ENCODE measurements around the gene CDK14. TPM values are rescaled to one million over a fixed set of nuclear protein-coding genes. Genes with fewer than 3 reads are reported as not detected.
"Not testable (repeated sequence)": the region's sequence is repeated elsewhere in the genome, so short reads cannot be mapped to it uniquely, and the experiment has no call there.

The CDK14 gene
- total RNA-seq, 2 experiments from 2014 or later, result 0.05 to 0.27 TPM

DNA sequence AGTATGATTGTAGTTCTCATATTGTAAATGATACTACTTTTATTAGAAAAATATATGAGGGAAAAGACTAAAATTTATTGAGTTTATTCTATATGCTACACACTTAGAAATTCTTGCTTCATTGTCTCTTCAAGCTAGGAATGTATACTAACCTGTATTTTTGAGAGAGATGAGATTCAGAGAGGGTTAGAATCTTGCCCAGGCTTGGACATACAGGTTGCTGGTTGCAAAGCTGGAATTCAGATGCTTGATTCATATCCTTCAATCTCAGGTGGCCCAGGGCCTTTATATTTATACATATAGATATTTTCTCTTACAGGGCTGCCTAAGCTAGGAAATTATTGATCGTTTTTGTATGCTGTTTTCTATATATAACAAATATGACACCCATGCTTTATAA, 324.2 kb downstream of the CDK14 start:
- H3K9me3 Mint-ChIP-seq, result no peaks in the 10 kb centered on the region

DNA sequence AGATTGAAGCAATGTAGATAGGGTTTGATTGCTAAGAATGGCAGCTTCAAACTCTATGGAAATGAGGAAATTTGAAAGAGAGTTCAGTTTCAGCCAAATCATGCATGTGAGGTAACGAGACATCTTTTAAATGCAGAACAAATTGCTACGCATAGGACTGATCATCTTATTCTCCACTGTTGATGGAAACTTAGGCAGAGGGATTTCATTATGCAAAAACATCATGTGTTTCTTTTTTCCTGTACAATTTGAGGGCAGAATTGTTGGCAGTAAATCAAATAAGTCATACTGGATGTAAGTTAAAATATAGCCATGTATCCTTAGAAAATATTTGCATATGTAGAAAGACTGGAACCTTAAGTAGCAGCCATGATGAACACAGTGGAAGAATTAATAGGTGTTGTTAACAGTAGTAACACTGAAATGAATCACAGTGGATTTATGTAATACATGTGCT, 327.4 kb downstream of the CDK14 start:
- intact Hi-C loops (cut with micrococcal nuclease), result no loop called here

More for the DNA sequence above, 324.2 kb downstream of the CDK14 start:
- no peak for ATAC-seq
- no peaks in the 10 kb centered on the region for H3K27me3 Mint-ChIP-seq
- no peaks in the 10 kb centered on the region for H3K36me3 Mint-ChIP-seq (ENCODE audit: low read depth)
- DNase-seq, result no peak
- no peaks in the 10 kb centered on the region for H3K4me1 Mint-ChIP-seq (ENCODE audit: low read depth)
- intact Hi-C loops (cut with micrococcal nuclease), result no loop called here
- no peak overlapping the region for H3K27ac Mint-ChIP-seq
- no peak overlapping the region for H3K4me3 Mint-ChIP-seq
- ChIA-PET CTCF (interaction anchor here (1.2 kb wide), 1 partner anchor 10 kb away, joined by 3 read pairs; no protein-coding TSS in a partner anchor), POLR2A (no interaction called here)
- TF ChIP-seq, protein P1, sequence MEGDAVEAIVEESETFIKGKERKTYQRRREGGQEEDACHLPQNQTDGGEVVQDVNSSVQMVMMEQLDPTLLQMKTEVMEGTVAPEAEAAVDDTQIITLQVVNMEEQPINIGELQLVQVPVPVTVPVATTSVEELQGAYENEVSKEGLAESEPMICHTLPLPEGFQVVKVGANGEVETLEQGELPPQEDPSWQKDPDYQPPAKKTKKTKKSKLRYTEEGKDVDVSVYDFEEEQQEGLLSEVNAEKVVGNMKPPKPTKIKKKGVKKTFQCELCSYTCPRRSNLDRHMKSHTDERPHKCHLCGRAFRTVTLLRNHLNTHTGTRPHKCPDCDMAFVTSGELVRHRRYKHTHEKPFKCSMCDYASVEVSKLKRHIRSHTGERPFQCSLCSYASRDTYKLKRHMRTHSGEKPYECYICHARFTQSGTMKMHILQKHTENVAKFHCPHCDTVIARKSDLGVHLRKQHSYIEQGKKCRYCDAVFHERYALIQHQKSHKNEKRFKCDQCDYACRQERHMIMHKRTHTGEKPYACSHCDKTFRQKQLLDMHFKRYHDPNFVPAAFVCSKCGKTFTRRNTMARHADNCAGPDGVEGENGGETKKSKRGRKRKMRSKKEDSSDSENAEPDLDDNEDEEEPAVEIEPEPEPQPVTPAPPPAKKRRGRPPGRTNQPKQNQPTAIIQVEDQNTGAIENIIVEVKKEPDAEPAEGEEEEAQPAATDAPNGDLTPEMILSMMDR (IDR thresholded peaks at IDR 0.05), result no peak

DNA sequence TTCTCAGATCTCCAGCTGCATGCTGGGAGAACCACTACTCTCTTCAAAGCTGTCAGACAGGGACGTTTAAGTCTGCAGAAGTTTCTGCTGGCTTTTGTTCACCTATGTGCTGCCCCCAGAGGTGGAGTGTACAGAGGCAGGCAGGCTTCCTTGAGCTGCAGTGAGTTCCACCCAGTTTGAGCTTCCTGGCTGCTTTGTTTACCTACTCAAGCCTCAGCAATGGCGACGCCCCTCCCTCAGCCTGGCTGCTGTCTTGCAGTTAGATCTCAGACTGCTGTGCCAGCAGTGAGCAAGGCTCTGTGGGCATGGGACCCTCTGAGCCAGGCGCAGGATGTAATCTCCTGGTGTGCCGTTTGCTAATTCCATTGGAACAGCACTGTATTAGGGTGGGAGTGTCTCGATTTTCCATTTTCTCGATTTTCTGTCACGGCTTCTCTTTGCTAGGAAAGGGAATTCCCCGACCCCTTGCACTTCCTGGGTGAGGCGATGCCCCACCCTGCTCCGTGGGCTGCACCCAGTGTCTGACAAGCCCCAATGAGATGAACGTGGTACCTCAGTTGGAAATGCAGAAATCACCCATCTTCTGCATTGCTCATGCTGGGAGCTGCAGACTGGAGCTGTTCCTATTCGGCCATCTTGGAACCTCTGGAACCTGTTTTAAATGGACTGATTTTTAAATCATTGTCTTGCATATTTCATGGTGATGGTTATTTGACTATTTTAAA, 332.7 kb downstream of the CDK14 start:
- H3K36me3 Mint-ChIP-seq (ENCODE audit: low read depth); H3K27me3 Mint-ChIP-seq; CTCF ChIA-PET; H3K9me3 Mint-ChIP-seq; POLR2A ChIA-PET; ATAC-seq; DNase-seq; intact Hi-C loops (cut with micrococcal nuclease); H3K27ac Mint-ChIP-seq; H3K4me1 Mint-ChIP-seq (ENCODE audit: low read depth); H3K4me3 Mint-ChIP-seq: not testable (repeated sequence)

More for the DNA sequence above, 327.4 kb downstream of the CDK14 start:
- no peaks in the 10 kb centered on the region for H3K4me1 Mint-ChIP-seq (ENCODE audit: low read depth)
- H3K36me3 Mint-ChIP-seq (ENCODE audit: low read depth), result no peaks in the 10 kb centered on the region
- no peak for ATAC-seq
- CTCF ChIA-PET, result no interaction called here
- POLR2A ChIA-PET, result no interaction called here
- TF ChIP-seq, protein P1 (IDR thresholded peaks at IDR 0.05), result no peak
- H3K4me3 Mint-ChIP-seq, result no peak overlapping the region
- no peaks in the 10 kb centered on the region for H3K27me3 Mint-ChIP-seq
- no peak for DNase-seq
- no peak overlapping the region for H3K27ac Mint-ChIP-seq
- no peaks in the 10 kb centered on the region for H3K9me3 Mint-ChIP-seq

DNA sequence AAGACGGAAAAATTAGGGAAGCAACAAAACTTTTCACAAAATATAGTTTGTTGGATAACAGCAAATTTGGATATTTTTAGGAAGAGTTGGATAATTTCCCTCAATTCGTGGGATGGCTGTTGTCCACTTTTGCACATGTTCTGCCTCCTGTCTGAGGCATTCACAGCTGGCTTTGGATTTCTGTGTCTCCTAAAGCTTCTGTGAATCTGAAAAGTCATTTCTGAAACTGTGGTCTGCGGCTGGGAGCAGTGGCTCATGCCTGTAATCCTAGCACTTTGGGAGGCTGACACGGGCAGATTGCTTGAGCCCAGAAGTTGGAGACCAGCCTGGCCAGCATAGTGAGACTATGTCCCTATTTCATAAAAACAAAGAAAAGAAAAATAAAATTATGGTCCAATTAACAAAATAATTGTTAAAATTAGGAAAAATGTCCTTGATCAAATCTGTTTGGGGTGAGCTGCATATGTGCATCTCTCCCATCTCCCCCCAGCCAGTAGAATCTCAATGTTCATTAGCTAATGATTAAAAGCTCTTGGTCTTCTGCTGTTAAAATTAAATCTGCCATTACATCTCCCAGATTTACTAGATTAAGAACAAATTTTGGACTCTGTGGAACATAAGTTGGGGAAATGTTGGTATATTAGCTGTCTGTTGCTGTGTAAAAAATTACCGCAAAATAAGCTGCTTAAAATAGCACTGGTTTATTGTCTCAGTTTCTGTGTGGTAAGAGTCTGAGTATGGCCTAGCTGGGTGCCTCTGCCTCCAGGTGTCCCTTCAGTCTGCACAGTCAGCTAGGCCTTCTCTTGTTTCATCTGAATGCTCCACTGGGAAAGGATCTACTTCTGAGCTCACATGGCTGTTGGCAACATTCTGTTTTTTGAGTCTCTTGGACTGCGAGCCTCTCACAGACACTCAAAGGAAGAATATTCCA, 336.1 kb downstream of the CDK14 start:
- ATAC-seq (no peak), DNase-seq (no peak)
- Mint-ChIP-seq H3K27ac (no peak overlapping the region), H3K4me3 (no peak overlapping the region), H3K36me3 (ENCODE audit: low read depth) (no peaks in the 10 kb centered on the region), H3K4me1 (ENCODE audit: low read depth) (no peaks in the 10 kb centered on the region), H3K9me3 (no peaks in the 10 kb centered on the region), H3K27me3 (no peaks in the 10 kb centered on the region)
- POLR2A ChIA-PET, result no interaction called here
- TF ChIP-seq, protein P1 (IDR thresholded peaks at IDR 0.05), result no peak
- intact Hi-C loops (cut with micrococcal nuclease), result no loop called here
- CTCF ChIA-PET, result no interaction called here

DNA sequence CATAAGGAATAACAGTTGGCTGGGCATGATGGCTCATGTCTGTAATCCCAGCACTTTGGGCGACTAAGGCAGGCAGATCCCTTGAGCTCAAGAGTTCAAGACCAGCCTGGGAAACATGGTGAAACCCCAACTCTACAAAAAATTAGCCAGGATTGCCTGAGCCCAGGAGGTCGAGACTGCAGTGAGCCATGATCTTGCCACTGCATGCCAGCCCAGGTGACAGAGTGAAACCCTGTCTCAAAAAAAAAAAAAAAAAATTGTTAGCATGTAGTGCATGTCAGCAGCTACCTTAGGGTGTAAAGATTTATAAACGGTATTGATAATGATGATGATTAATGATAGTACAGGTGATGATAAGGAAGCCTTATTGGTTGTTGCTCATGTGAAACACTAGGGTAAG, 336.9 kb downstream of the CDK14 start:
- DNase-seq (no peak), ATAC-seq (no peak)
- H3K4me1 Mint-ChIP-seq (ENCODE audit: low read depth), result no peaks in the 10 kb centered on the region
- no peak overlapping the region for H3K4me3 Mint-ChIP-seq
- ChIA-PET POLR2A (no interaction called here), CTCF (no interaction called here)
- TF ChIP-seq, protein P1 (IDR thresholded peaks at IDR 0.05), result no peak
- intact Hi-C loops (cut with micrococcal nuclease), result no loop called here
- no peaks in the 10 kb centered on the region for H3K36me3 Mint-ChIP-seq (ENCODE audit: low read depth)
- no peak overlapping the region for H3K27ac Mint-ChIP-seq
- H3K9me3 Mint-ChIP-seq, result no peaks in the 10 kb centered on the region
- no peaks in the 10 kb centered on the region for H3K27me3 Mint-ChIP-seq
